H1 (cell line): Measurements from ENCODE around the gene PNPLA1. TPM values are rescaled to one million over a fixed set of nuclear protein-coding genes. Genes with fewer than 3 reads are reported as not detected.

Experiments
- CTCF ChIA-PET: fragments of 300-600 bp; sonication (Branson Sonifier 250); formaldehyde crosslinking; loops from one replicate; lab custom pipeline; 2021; ENCODE audit not compliant: partially characterized antibody; lab: Charles Lee
- POLR2A ChIA-PET: fragments of 300-600 bp; sonication (Branson Sonifier 250); formaldehyde crosslinking; loops from one replicate; lab custom pipeline; 2021; ENCODE audit warnings: inconsistent platforms; ENCODE audit not compliant: partially characterized antibody; lab: Charles Lee
- DNase-seq, 2 experiments: peaks; one replicate each; pipeline versions ENCODE4 v3.0.0 to v3.0.0-alpha.2; 2010 to 2022; ENCODE audit warnings: low spot score in 2 of 2, low read depth in 1 of 2, mixed read lengths in 1 of 2
- FAIRE-seq: peaks from 2 replicates; lab custom pipeline; 2011; peaks lifted over from hg19 to GRCh38; lab: Jason Lieb, UNC
- H2AFZ ChIP-seq: 2 replicates; pipeline ENCODE4 v1.8.1; 2012; ENCODE audit warnings: low read length, inconsistent platforms
- H2AK5ac ChIP-seq: 2 replicates; pipeline ENCODE4 v1.6.1; 2013; ENCODE audit warnings: low read depth, low read length
- H2BK120ac ChIP-seq: replicated peaks from 2 replicates; pipeline ENCODE3; 2013; ENCODE audit warnings: low read depth, low read length, inconsistent platforms
- H2BK12ac ChIP-seq: 2 replicates; pipeline ENCODE4 v1.6.1; 2013; ENCODE audit warnings: low read depth, low read length
- H2BK15ac ChIP-seq: 2 replicates; pipeline ENCODE4 v1.6.1; 2013; ENCODE audit warnings: low read length
- H2BK20ac ChIP-seq: 2 replicates; pipeline ENCODE4 v1.6.1; 2013; ENCODE audit warnings: low read length
- H2BK5ac ChIP-seq: 2 replicates; pipeline ENCODE4 v1.6.1; 2013; ENCODE audit warnings: low read depth, low read length
- H3K14ac ChIP-seq: 2 replicates; pipeline ENCODE4 v1.6.1; 2013; ENCODE audit warnings: inconsistent platforms; ENCODE audit not compliant: insufficient read length
- H3K18ac ChIP-seq: 2 replicates; pipeline ENCODE4 v1.6.1; 2013; ENCODE audit warnings: low read length; ENCODE audit errors: extremely low read depth
- H3K23ac ChIP-seq: 2 replicates; pipeline ENCODE4 v1.6.1; 2013; ENCODE audit warnings: inconsistent platforms; ENCODE audit not compliant: insufficient read length
- H3K23me2 ChIP-seq: 2 replicates; pipeline ENCODE4 v1.6.1; 2013; ENCODE audit warnings: low read depth, low read length
- H3K27ac ChIP-seq: 2 replicates; pipeline ENCODE4 v1.6.1; 2011; ENCODE audit warnings: low read depth, low read length, inconsistent platforms
- H3K27me3 ChIP-seq, 4 experiments: replicated peaks in 1 of 4; 1 replicate in 1 of 4; 2 replicates in 3 of 4; pipeline versions ENCODE4 v1.6.1 to v1.8.1; 2011 to 2013; ENCODE audit warnings: low read length in 3 of 4, mild to moderate bottlenecking in 3 of 4, inconsistent platforms in 2 of 4, mixed read lengths in 2 of 4, moderate library complexity in 1 of 4; ENCODE audit not compliant: control insufficient read depth in 3 of 4, insufficient read depth in 3 of 4; ENCODE audit errors: extremely low read depth in 1 of 4
- H3K36me3 ChIP-seq, 4 experiments: 2 replicates each; pipeline versions ENCODE4 v1.6.1 to v1.8.1; 2011 to 2013; ENCODE audit warnings: mild to moderate bottlenecking in 4 of 4, low read length in 3 of 4, moderate library complexity in 2 of 4, control low read depth in 1 of 4, inconsistent platforms in 1 of 4; ENCODE audit not compliant: insufficient read depth in 4 of 4, control insufficient read depth in 2 of 4
- H3K4ac ChIP-seq: replicated peaks from 2 replicates; pipeline ENCODE3; 2013; ENCODE audit warnings: low read length, low read depth, mixed read lengths, inconsistent platforms; ENCODE audit not compliant: insufficient read length
- H3K4me1 ChIP-seq, 4 experiments: replicated peaks in 1 of 4; 1 replicate in 1 of 4; 2 replicates in 3 of 4; pipeline versions ENCODE4 v1.6.1 to v1.8.1; 2011 to 2013; ENCODE audit warnings: low read length in 3 of 4, inconsistent platforms in 2 of 4, mixed read lengths in 1 of 4; ENCODE audit not compliant: insufficient read depth in 4 of 4, control insufficient read depth in 3 of 4
- H3K4me2 ChIP-seq, 2 experiments: 2 replicates each; pipeline versions ENCODE4 v1.6.1 to v1.8.1; 2011 to 2013; ENCODE audit warnings: low read depth in 2 of 2, low read length in 2 of 2, control low read depth in 1 of 2, inconsistent platforms in 1 of 2, mild to moderate bottlenecking in 1 of 2; ENCODE audit not compliant: insufficient read depth in 1 of 2
- H3K4me3 ChIP-seq, 4 experiments: fragments of 200-600, 300-600 bp in 1 of 4; sonication (generic), shearing (Covaris generic), sonication (Bioruptor Twin) in 1 of 4; 2 replicates each; pipeline versions ENCODE4 v1.5.1 to v1.8.1; 2011 to 2016; ENCODE audit warnings: low read length in 4 of 4, low read depth in 3 of 4, control low read depth in 2 of 4, inconsistent platforms in 2 of 4, mild to moderate bottlenecking in 2 of 4, mixed read lengths in 1 of 4, moderate library complexity in 1 of 4; ENCODE audit not compliant: insufficient read depth in 2 of 4; ENCODE audit errors: extremely low read depth in 1 of 4
- H3K56ac ChIP-seq: replicated peaks from 2 replicates; pipeline ENCODE3; 2013; ENCODE audit warnings: low read depth, mild to moderate bottlenecking, mixed read lengths, low read length, inconsistent platforms; ENCODE audit not compliant: insufficient read length
- H3K79me1 ChIP-seq: 2 replicates; pipeline ENCODE4 v1.6.1; 2013; ENCODE audit warnings: low read depth, low read length, control low read depth
- H3K79me2 ChIP-seq, 2 experiments: 2 replicates each; pipeline versions ENCODE4 v1.6.1 to v1.8.1; 2012 to 2013; ENCODE audit warnings: low read length in 2 of 2, mild to moderate bottlenecking in 2 of 2, inconsistent platforms in 1 of 2; ENCODE audit not compliant: insufficient read depth in 2 of 2, control insufficient read depth in 1 of 2
- H3K9ac ChIP-seq, 4 experiments: replicated peaks in 1 of 4; 1 replicate in 1 of 4; 2 replicates in 3 of 4; pipeline versions ENCODE4 v1.6.1 to v1.8.1; 2011 to 2013; ENCODE audit warnings: low read depth in 3 of 4, low read length in 3 of 4, control low read depth in 2 of 4, mild to moderate bottlenecking in 2 of 4, moderate library complexity in 2 of 4, inconsistent platforms in 1 of 4; ENCODE audit errors: extremely low read depth in 1 of 4
- H3K9me3 ChIP-seq, 2 experiments: 2 replicates each; pipeline versions ENCODE4 v1.6.1 to v1.8.1; 2012 to 2013; ENCODE audit warnings: mild to moderate bottlenecking in 2 of 2, moderate library complexity in 2 of 2, control low read depth in 1 of 2, inconsistent platforms in 1 of 2, low read depth in 1 of 2, low read length in 1 of 2, mixed read lengths in 1 of 2; ENCODE audit not compliant: insufficient read depth in 2 of 2
- H4K20me1 ChIP-seq, 2 experiments: replicated peaks in 1 of 2; 2 replicates each; pipeline versions ENCODE3 to v1.8.1; 2011 to 2013; ENCODE audit warnings: inconsistent platforms in 2 of 2, low read length in 2 of 2, mild to moderate bottlenecking in 1 of 2; ENCODE audit not compliant: insufficient read depth in 2 of 2, control insufficient read depth in 1 of 2
- H4K5ac ChIP-seq: 2 replicates; pipeline ENCODE4 v1.6.1; 2013; ENCODE audit warnings: low read length, low read depth, mixed read lengths, inconsistent platforms; ENCODE audit not compliant: insufficient read length
- H4K8ac ChIP-seq: 2 replicates; pipeline ENCODE4 v1.8.0; 2013; ENCODE audit warnings: mild to moderate bottlenecking, moderate library complexity, low read length, inconsistent platforms; ENCODE audit not compliant: insufficient read depth; ENCODE audit errors: extremely low read depth
- H4K91ac ChIP-seq: replicated peaks from 2 replicates; pipeline ENCODE3; 2013; ENCODE audit warnings: low read length, mixed read lengths, inconsistent platforms; ENCODE audit not compliant: insufficient read length
- BCL11A ChIP-seq, 2 experiments: IDR thresholded peaks; one replicate each; pipeline ENCODE4 v1.6.1; 2011; ENCODE audit warnings: low read depth in 2 of 2, low read length in 2 of 2, mild to moderate bottlenecking in 2 of 2
- CEBPB ChIP-seq: IDR thresholded peaks from 2 replicates; pipeline ENCODE4 v1.6.1; 2012; ENCODE audit warnings: low read depth, low read length
- FOSL1 ChIP-seq: IDR thresholded peaks from 2 replicates; pipeline ENCODE4 v1.6.1; 2011; ENCODE audit warnings: mild to moderate bottlenecking, low read depth, low read length, moderate library complexity; ENCODE audit not compliant: insufficient read depth
- HDAC2 ChIP-seq, 2 experiments: fragments of 300-600 bp in 1 of 2; sonication (generic) in 1 of 2; IDR thresholded peaks; 2 replicates each; pipeline ENCODE4 v1.6.1; 2011 to 2012; ENCODE audit warnings: low read depth in 2 of 2, low read length in 2 of 2, mild to moderate bottlenecking in 2 of 2, moderate library complexity in 2 of 2, borderline replicate concordance in 1 of 2, inconsistent platforms in 1 of 2
- KDM4A ChIP-seq: IDR thresholded peaks from one replicate; pipeline ENCODE4 v1.7.1; 2012; ENCODE audit warnings: low read depth, mild to moderate bottlenecking, moderate library complexity, low read length, inconsistent platforms; ENCODE audit not compliant: severe bottlenecking
- SIRT6 ChIP-seq: IDR thresholded peaks from one replicate; pipeline ENCODE4 v1.7.1; 2012; ENCODE audit warnings: low read length, inconsistent platforms
- TAF1 ChIP-seq: IDR thresholded peaks from 2 replicates; pipeline ENCODE4 v1.6.1; 2011; ENCODE audit warnings: mild to moderate bottlenecking, low read depth, low read length
- TBP ChIP-seq: IDR thresholded peaks from 2 replicates; pipeline ENCODE4 v1.6.1; 2011; ENCODE audit warnings: low read depth, low read length, improper control_type of control experiment
- WGBS, 2 experiments: shearing (Covaris generic) in 1 of 2; methylation state at CpG; one replicate each; pipeline versions ENCODE4 v1.1.6 to v1.1.7; 2013 to 2015; ENCODE audit warnings: low lambda C conversion rate in 2 of 2, mixed read lengths in 2 of 2, inconsistent platforms in 1 of 2, low coverage in 1 of 2, missing lambda C conversion rate in 1 of 2; ENCODE audit not compliant: insufficient replicate concordance in 2 of 2, insufficient coverage in 1 of 2, insufficient read length in 1 of 2; ENCODE audit errors: extremely low coverage in 1 of 2, missing lambda C conversion rate in 1 of 2; 5-methylcytosine and 5-hydroxymethylcytosine counted together
- polyA plus RNA-seq, 7 experiments: library from polyadenylated mRNA; depleted of rRNA in 3 of 7; stranded (reverse) in 5 of 7; unstranded in 2 of 7; fragments of >200 nt in 5 of 7; fragments of 200-250 nt in 2 of 7; gene quantifications; 1 replicate in 5 of 7; 2 replicates in 1 of 7; 4 replicates in 1 of 7; pipeline versions ENCODE4 v1.2.1 to v1.2.3, GENCODE V29; 2011 to 2013; ENCODE audit warnings: missing spikeins in 2 of 7, mixed read lengths in 2 of 7
- total RNA-seq: library from RNA; stranded (reverse); fragmentation: NEBNext Ultra II Directional; extraction: Animal tissue kit (Norgen Biotek cat#: 25700); gene quantifications from 2 replicates; pipeline ENCODE4 v1.2.1, GENCODE V29; 2021
- TF ChIP-seq, protein P1 (sequence below): IDR thresholded peaks from 2 replicates; pipeline ENCODE4 v1.6.1; 2012; ENCODE audit warnings: low read length, inconsistent platforms
- TF ChIP-seq, protein P2 (sequence below): IDR thresholded peaks from 2 replicates; pipeline ENCODE4 v1.6.1; 2011; ENCODE audit warnings: low read depth, mild to moderate bottlenecking, low read length; ENCODE audit not compliant: insufficient read depth

PNPLA1 gene
- total and polyA plus RNA-seq, 2 of the 8 experiments (the other 6 are each of a cell fraction or from before 2014, with no cell fraction given) = not detected

DNA sequence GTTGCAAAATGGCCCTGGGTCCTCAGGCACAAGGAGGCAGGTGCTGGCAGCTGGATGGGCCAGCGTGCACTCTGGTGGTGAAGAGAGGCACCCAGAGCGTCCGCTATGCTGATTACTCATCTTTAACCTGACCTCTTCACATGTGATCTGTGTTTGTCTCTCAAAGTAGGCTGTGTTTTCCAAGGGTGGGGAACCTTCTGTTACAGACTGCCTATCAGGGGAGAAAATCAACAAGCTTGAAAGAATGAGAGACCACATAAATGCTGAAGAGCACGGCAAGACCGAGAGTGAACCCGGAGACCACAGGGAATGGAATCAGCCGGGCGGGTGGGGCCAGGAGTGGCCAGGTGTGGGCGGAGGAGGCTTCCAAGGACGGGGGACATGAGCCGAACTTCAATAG, 50.6 kb downstream of the PNPLA1 start:
- Histone ChIP-seq H4K91ac (no peak overlapping the region), H2BK15ac (no peak overlapping the region), H3K4me3 (no peak overlapping the region), H3K79me2 (no peaks in the 10 kb centered on the region), H4K8ac (no peak overlapping the region), H3K9ac (no peak overlapping the region), H4K5ac (no peak overlapping the region), H3K14ac (no peak overlapping the region), H2AK5ac (no peak overlapping the region), H3K36me3 (no peaks in the 10 kb centered on the region), H2BK12ac (no peak overlapping the region), H3K23ac (no peak overlapping the region), H3K4ac (no peak overlapping the region), H3K4me1 (peaks cover 0 to 7% (median under 1%) of the 10 kb centered on the region in 4 experiments; a peak in 3 of 7 replicates), H3K27me3 (no peaks in the 10 kb centered on the region; a peak in 1 of 7 replicates), H2AFZ (0 out of 2 replicates have a peak overlapping the region, but pooled peaks have one; percentile 8), H3K9me3 (no peaks in the 10 kb centered on the region), H3K79me1 (no peaks in the 10 kb centered on the region), H3K4me2 (no peak overlapping the region), H3K56ac (no peak overlapping the region), H4K20me1 (no peaks in the 10 kb centered on the region), H3K23me2 (no peaks in the 10 kb centered on the region), H3K18ac (no peak overlapping the region), H2BK120ac (no peak overlapping the region), H3K27ac (no peak overlapping the region), H2BK20ac (no peak overlapping the region), H2BK5ac (no peak overlapping the region)
- ChIA-PET POLR2A (interaction anchor here (0.9 kb wide), 1 partner anchor 123 kb away, joined by 3 read pairs; no protein-coding TSS in a partner anchor), CTCF (interaction anchor here (0.9 to 14.2 kb wide), 6 partner anchors 9 to 180 kb away, joined by 3 to 137 read pairs (median 6); no protein-coding TSS in a partner anchor)
- WGBS, 2 experiments = 88% methylated on average over 11 of the region's 11 CpGs; no CpG with 5 or more reads in 1 of the 2 experiments
- DNase-seq (no peak), FAIRE-seq (no peak)
- TF ChIP-seq, protein P1, sequence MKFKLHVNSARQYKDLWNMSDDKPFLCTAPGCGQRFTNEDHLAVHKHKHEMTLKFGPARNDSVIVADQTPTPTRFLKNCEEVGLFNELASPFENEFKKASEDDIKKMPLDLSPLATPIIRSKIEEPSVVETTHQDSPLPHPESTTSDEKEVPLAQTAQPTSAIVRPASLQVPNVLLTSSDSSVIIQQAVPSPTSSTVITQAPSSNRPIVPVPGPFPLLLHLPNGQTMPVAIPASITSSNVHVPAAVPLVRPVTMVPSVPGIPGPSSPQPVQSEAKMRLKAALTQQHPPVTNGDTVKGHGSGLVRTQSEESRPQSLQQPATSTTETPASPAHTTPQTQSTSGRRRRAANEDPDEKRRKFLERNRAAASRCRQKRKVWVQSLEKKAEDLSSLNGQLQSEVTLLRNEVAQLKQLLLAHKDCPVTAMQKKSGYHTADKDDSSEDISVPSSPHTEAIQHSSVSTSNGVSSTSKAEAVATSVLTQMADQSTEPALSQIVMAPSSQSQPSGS = no peak
- no peak for TF ChIP-seq KDM4A
- no peak for TF ChIP-seq TBP
- TF ChIP-seq TAF1 = no peak
- TF ChIP-seq, protein P2, sequence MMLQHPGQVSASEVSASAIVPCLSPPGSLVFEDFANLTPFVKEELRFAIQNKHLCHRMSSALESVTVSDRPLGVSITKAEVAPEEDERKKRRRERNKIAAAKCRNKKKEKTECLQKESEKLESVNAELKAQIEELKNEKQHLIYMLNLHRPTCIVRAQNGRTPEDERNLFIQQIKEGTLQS = no peak
- no peak for TF ChIP-seq SIRT6
- TF ChIP-seq CEBPB = no peak
- no peak for TF ChIP-seq FOSL1
- TF ChIP-seq HDAC2 (IDR thresholded peaks at IDR 0.05; ENCODE audit: borderline replicate concordance in 1 of 2, low read depth in 2 of 2, low read length in 2 of 2) = no peak
- no peak for TF ChIP-seq BCL11A (IDR thresholded peaks at IDR 0.05; ENCODE audit: low read depth in 2 of 2, low read length in 2 of 2)
